Epithelial cell of prostate (primary cell): ENCODE data around the gene TFAP2E.
"Not testable (repeated sequence)": the region's sequence is repeated elsewhere in the genome, so short reads cannot be mapped to it uniquely, and the experiment has no call there.

ENCODE experiments used
- DNase-seq: peaks from one replicate; pipeline ENCODE4 v3.0.0-alpha.2; 2011; ENCODE audit warnings: low read depth, low spot score
- H3K27ac ChIP-seq: fragments of 450-650 bp; 2 replicates; pipeline ENCODE4 v1.5.1; 2017; ENCODE audit warnings: mild to moderate bottlenecking

The TFAP2E gene

DNA sequence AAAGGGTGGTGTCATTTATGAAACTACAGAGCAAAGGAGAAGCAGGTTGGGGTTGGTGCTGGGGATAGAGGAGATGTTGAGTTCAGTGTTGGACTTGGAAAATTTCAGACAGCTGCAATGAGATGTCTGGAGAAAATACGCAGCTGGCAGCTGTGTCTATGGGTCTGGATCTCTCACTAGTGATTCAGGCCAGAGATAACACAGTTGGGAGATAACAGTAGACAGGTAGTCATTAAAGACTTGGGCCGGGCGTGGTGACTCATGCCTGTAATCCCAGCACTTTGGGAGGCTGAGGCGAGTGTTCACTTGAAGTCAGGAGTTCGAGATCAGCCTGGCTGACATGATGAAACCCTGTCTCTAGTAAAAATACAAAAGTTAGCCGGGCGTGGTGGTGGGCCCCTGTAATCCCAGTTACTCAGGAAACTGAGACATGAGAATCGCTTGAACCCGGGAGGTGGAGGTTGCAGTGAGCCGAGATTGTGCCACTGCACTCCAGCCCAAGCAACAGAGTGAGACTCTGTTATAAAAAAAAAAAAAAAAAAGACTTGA lies 2.5 kb upstream of the TFAP2E start:
- DNase-seq: no peak
- no peak overlapping the region for H3K27ac ChIP-seq

DNA sequence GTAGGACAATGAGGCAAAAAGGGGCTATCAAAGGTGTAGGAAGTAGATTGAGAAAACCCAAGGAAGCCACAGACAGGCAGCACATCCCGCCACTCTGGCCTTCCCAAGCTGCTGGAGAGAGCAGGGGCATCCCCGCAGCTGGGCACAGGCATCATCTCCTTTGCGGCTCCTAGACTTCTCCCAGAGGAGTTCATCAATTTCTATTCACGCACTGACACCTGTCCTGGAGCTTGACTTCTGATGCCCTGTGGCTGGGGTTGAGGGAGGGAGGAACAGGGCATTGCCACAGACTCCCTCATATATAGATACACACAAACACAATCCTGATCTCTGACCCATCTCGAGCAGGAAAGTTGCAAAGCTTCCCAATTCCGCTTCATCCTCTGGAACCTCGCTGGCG lies 1.9 kb upstream of the TFAP2E start:
- no peak for DNase-seq

DNA sequence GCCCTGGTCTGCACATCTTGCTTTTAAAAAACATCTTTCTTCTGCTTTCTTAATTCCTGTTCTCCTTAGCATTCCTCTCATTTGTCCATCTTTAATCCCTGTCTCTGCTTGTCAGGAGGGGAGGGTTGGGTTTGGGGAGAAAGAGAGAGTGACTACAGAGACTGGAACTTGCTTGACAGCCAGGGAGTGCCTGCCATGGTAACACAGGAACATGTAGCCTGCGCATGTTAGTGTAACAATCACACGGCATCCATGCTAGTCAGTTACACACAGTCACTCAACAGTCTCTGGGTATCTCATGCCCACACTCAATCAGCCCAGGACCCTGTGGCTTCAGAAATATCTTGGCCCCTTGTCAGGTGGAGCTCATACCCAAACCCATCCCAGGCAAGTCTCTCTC lies 818 bp upstream of the TFAP2E start:
- DNase-seq: no peak
- no peak overlapping the region for H3K27ac ChIP-seq

More for the DNA sequence above, 1.9 kb upstream of the TFAP2E start:
- no peak overlapping the region for H3K27ac ChIP-seq

DNA sequence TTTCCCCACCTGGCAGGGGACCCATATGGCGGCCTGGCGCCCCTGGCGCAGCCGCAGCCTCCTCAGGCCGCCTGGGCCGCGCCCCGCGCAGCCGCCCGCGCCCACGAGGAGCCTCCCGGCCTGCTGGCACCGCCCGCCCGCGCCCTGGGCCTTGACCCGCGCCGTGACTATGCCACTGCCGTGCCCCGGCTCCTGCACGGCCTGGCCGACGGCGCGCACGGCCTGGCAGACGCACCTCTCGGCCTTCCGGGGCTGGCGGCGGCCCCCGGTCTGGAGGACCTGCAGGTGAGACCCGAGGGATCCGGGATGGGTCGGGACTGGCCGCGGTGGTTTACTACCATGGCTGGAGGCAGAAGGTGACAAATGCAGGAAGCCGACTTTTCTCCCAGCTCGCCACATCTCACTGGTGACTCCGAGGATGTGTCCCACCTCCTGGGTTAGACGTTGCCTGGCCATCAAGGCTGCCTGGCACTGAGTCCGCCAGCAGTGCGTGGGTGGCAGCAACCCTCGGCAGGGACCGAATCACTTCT lies 1.1 kb downstream of the TFAP2E start:
- H3K27ac ChIP-seq: no peak overlapping the region
- DNase-seq: no peak

DNA sequence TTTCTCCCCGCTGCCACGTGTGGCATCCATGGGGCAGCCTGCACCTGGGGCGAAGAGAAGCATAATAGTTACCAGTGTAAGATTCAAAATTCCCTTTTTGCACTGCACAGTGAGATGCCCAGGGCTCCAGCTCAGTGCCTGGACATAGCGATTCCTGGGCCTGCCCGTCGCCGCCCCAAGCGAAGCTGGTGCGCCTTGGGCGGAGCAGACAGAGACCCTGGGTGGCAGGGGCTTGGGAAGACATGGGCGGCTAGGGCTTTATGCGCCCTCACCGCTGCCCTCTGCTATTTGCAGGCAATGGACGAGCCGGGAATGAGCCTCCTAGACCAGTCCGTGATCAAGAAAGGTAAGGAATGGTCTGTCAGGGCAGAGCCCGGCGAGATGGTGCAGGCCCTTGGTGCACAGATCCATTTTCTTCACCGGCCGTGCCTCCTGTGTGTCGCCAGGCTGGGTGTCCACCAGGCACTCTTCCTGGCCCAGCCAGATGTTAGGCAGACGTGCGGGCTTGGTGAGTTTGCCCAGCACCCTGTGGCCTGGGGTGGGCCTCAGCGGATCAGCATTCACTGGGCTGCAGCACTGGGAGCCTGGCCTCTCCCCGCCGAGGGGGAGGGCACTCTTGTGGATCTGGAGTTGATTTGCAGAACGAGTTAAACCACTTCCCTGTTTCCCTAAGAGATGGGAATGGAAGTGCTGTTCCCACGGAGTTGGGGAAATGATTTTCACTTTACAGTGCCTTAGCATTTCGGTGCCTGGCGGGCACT lies 1.7 kb downstream of the TFAP2E start:
- DNase-seq: no peak
- no peak overlapping the region for H3K27ac ChIP-seq

DNA sequence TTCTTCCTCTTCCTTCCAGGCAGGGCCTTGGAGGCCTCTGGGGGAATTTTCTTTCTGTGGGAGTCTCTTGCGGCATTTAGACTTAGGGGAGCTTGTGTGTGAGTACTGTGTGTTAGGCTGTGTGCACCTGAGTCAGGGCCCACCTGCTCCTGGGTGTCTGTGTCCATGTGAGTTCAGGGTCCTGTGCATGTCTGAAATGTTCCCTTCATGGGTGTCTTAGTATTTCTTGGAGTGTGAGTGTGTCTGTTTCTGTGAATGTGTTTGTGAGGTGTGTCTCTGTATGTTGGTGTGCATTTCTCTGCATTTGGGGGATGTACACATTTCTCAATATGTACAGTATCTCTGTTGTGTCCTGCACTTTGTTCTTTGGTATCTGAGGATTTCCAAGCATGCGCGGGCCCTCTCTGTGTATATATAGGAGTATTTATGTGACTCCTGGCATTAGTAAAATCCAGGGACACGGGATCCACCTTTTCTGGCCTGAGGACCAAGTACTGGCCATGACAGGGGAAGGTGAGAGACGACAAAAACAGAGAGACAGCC lies 2.4 kb downstream of the TFAP2E start:
- DNase-seq: no peak
- no peak overlapping the region for H3K27ac ChIP-seq

DNA sequence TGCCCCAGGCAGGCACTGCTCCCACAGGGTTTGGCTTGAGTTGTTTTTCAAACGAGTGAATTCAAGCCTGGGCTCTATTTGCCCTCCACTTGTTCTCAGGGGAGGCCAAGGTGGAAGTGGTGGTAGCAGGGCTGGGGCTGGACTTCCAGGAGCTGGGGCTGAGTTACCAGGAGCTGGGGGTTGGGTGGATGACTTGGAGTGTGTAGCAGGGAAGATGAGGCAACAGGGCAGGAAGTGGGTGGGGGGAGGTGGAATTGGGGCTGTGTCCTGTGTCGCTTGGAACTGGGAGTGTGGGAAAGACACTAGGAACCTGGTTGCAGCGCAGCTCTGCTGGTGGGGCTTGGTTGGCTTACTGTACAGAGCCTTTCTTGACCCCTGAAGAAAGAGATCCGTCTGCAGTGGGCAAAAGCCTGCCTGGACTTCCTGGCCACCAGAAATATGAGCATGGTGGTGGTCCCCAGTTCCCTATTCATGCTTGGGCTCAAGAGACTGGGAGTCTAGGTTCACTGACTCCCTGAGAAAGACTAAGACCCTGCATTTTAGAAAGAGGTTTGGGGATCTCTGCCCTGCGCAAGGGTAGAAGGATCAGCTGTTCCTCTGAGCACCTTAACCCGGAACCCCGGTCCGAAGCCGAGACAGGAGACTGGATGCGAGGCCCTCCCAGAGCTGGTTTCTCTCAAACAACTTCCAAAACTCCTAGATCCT lies 3.1 kb downstream of the TFAP2E start:
- DNase-seq: no peak
- H3K27ac ChIP-seq: no peak overlapping the region

DNA sequence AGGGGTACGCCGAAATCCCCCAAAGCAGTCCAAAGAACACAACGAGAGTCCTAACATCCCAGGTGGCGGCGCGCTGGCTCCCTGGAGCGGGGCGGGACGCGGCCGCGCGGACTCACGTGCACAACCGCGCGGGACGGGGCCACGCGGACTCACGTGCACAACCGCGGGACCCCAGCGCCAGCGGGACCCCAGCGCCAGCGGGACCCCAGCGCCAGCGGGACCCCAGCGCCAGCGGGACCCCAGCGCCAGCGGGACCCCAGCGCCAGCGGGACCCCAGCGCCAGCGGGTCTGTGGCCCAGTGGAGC lies 3.6 kb downstream of the TFAP2E start:
- DNase-seq, H3K27ac ChIP-seq: not testable (repeated sequence)

DNA sequence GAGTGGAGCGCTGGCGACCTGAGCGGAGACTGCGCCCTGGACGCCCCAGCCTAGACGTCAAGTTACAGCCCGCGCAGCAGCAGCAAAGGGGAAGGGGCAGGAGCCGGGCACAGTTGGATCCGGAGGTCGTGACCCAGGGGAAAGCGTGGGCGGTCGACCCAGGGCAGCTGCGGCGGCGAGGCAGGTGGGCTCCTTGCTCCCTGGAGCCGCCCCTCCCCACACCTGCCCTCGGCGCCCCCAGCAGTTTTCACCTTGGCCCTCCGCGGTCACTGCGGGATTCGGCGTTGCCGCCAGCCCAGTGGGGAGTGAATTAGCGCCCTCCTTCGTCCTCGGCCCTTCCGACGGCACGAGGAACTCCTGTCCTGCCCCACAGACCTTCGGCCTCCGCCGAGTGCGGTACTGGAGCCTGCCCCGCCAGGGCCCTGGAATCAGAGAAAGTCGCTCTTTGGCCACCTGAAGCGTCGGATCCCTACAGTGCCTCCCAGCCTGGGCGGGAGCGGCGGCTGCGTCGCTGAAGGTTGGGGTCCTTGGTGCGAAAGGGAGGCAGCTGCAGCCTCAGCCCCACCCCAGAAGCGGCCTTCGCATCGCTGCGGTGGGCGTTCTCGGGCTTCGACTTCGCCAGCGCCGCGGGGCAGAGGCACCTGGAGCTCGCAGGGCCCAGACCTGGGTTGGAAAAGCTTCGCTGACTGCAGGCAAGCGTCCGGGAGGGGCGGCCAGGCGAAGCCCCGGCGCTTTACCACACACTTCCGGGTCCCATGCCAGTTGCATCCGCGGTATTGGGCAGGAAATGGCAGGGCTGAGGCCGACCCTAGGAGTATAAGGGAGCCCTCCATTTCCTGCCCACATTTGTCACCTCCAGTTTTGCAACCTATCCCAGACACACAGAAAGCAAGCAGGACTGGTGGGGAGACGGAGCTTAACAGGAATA lies 4.2 kb downstream of the TFAP2E start:
- DNase-seq: no peak
- no peak overlapping the region for H3K27ac ChIP-seq

DNA sequence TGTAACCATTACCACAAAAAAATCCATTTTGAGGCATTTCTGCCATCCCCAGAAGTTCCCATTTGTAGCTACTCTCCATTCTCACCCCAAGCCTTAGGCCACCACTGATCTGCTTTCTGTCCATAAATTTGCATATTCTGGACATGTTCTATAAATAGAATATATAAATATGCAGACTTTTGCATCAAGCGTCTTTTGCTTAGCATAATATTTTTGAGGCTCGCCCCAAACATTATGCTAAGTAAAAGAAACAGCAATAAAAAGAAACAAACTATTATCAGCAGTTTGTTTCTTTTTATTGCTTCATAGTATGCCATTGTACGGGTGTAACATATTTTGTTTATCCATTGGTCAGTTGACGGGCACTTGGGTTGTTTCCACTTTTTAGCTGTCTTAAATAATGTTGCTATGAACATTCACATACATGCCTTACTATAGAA lies 7.9 kb downstream of the TFAP2E start:
- no peak overlapping the region for H3K27ac ChIP-seq
- no peak for DNase-seq

DNA sequence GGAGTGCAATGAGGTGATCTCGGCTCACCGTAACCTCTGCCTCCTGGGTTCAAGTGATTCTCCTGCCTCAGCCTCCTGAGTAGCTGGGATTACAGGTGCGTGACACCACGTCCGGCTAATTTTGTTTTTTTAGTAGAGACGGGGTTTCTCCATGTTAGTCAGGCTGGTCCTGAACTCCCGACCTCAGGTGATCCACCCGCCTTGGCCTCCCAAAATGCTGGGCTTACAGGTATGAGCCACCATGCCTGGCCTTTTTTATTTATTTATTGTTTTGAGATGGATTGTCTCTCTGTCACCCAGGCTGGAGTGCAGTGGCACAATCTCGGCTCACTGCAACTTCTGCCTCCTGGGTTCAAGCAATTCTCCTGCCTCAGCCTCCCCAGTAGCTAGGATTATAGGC lies 8.5 kb downstream of the TFAP2E start:
- DNase-seq: not testable (repeated sequence)

DNA sequence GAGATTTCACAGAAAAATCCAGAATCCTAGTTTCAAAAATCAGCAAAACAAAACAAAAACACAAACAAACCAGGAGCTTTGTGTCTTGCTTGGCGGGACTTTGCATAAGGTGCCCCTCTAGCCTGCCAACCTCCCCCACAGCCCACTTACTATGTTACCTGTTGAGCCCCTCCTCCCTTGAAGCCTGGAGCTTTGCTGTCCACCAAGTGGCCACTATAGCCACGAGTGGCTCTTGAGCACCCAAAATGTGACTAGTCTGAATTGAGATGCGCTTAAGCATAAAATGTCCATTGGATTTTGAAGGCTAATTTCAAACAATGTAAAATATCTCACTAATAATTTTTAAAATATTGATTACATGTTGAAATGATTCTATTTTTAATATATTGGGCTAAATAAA lies 12.2 kb downstream of the TFAP2E start:
- H3K27ac ChIP-seq: no peak overlapping the region

More for the DNA sequence above, 8.5 kb downstream of the TFAP2E start:
- not testable (repeated sequence) for H3K27ac ChIP-seq

DNA sequence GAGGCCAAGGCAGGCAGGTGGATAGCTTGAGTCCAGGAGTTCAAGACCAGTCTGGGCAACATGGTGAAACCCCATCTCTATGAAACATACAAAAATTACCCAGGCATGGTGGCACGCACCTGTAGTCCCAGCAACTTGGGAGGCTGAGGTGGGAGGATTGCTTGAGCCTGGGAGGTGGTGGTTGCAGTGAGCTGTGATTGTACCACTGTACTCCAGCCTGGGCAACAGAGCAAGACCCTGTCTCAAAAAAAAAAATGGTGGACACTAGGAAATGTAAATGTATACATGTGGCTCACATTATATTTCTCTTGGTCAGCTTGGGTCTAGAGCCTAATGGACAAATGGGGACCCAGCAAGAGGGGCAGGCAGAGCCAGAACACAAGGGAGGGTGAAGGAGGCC lies 12.7 kb downstream of the TFAP2E start:
- DNase-seq, H3K27ac ChIP-seq: not testable (repeated sequence)

More for the DNA sequence above, 12.2 kb downstream of the TFAP2E start:
- DNase-seq: no peak

DNA sequence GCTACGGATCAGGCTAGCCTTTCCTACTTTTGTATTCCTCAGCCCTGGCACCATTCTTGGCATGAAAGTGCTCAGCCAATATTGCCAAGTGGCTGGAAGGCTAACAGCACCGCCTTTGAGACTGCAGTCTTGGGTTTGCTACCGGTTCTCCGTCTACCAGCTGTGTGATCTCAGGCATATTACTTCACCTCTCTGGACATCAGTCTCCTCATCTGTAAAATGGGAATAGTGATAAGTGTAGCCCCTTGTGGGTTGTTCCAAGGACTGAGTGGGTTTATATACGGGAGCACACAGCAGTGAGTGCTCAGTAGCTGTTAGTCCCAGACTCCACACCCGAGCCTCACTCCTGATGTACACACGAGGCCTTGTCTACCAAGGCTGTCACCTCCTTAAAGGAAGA lies 13.7 kb downstream of the TFAP2E start:
- H3K27ac ChIP-seq: no peak overlapping the region
- no peak for DNase-seq

DNA sequence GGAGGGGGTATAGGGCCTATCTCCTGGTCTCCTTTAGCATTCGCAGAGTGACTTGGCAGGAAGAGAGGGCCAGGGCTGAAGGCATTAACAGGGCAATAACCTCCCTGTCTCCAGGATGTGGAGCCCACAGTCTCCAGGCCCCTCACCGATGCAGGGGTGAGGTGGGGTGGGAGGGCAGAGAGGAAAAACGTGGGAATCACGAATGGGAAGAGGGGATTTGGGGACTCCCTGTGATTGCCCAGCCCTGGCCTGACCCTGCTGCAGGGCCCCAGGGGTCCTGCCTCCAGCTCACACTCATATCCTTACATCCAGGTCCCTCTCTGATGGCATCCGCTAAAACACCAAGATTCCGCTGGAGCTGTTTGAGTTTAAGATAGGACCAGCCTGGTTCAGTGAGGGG lies 14.6 kb downstream of the TFAP2E start:
- H3K27ac ChIP-seq: no peak overlapping the region
- DNase-seq: no peak

DNA sequence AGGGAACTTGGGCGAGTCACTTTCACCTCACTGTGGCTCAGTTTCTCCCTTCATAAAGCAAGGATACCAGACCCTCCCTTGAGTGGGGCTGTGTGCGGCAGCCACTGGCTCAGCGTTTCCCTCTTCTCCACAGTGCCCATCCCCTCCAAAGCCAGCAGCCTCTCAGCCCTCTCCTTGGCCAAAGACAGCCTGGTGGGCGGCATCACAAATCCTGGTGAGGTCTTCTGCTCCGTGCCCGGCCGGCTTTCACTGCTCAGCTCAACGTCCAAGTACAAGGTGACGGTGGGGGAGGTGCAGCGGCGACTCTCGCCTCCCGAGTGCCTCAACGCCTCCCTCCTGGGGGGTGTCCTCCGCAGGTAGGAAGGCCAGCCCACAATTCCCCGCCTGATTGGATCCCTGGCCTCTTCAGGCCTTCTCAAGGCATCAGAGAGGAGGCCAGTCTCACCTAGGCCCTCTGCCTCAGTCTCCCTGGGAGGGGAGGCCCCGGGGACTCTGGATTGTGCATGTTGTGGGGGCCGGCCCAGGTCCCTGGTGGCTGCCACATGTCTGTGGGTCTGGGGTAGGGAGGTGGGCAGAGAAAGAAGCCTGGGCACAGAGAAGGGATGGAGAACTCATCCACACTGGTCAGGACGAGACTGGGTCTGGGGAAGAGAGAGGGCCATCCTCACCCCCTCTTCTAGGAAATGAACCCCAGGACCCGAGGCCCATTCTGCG lies 15.2 kb downstream of the TFAP2E start:
- H3K27ac ChIP-seq: no peak overlapping the region
- no peak for DNase-seq

DNA sequence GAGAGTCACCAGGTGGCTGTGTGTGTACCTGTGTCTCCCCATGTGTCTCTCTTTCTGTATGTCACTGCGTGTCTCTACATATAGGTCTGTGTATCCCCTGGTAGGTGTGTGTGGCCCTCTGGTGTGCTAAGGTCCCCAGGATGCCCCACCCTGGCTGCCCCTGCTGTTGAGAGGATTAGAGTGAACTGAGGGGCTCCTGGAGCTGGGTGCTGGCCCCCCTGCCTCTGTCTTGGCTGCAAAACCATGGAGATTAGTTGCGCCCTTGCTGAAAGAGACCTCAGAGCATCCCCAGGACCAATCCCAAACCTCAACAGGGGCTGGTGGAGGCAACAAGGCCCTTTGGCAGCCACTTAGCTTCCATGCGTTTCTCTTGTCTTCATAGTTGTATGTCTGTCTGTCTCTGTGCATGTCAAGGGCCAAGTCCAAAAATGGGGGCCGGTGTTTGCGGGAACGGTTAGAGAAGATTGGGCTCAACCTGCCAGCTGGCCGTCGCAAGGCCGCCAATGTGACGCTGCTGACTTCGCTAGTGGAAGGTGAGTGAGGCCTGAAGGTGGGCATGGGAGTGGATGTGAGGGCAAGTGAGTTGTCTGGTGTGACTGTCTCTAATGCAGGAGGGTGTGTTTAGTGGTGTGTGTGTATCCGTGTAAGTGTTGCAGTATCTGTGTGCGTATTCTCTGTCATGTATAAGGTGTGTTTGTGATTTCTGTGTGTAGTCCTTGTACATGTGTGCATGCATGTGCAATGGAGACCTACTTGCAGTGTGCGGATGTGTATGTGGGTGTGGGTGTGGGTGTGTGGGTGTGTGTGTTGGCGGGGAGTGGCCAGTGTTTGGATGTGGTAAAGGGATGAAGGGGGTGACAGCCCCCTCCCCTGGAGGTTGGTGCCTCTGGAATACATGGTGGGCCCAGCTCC lies 16.7 kb downstream of the TFAP2E start:
- DNase-seq: no peak
- no peak overlapping the region for H3K27ac ChIP-seq

DNA sequence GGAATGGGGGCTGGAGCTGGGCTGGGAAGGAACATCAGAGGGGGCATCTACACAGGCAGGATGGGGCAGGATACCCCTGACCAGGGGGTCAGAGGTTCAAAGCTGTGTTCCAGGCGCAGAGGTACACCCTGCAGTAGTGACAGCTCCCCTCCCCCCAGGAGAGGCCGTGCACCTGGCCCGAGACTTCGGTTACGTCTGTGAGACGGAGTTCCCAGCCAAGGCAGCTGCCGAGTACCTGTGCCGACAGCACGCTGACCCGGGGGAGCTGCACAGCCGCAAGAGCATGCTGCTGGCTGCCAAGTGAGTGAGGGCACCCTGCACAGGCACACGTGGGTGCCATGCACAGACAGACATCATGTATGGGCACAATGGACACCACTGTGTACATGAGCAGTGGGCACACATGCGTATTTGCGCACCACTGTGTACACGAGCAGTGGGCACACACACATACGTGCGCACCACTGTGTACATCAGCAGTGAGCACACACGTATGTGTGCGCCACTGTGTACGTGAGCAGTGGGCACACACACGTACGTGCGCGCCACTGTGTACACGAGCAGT lies 17.4 kb downstream of the TFAP2E start:
- H3K27ac ChIP-seq: no peak overlapping the region
- DNase-seq: no peak
